Kidney (tissue), 14 donors: ENCODE results near the gene MAML3. TPM values are rescaled to one million over a fixed set of nuclear protein-coding genes. Genes with fewer than 3 reads are reported as not detected.
A peak's percentile ranks its signal among the peaks of the same experiment; 100 is the strongest.

ENCODE experiments used
- DNase-seq, 5 donors: peaks; one replicate each; pipeline ENCODE4 v3.0.0-alpha.2; 2013 to 2020
- FAIRE-seq: peaks from 2 replicates; lab custom pipeline; 2012; peaks lifted over from hg19 to GRCh38; lab: Jason Lieb, UNC
- H3K27ac ChIP-seq, 2 donors: one replicate each; pipeline ENCODE4 v1.7.0; 2013; ENCODE audit warnings: low read depth in 2 of 2, low read length in 2 of 2, inconsistent platforms in 1 of 2
- H3K27me3 ChIP-seq: one replicate; pipeline ENCODE4 v1.7.1; 2013; ENCODE audit warnings: low read length, inconsistent platforms; ENCODE audit not compliant: control insufficient read depth, insufficient read depth
- H3K36me3 ChIP-seq, 3 donors: one replicate each; pipeline versions ENCODE4 v1.7.0 to v1.7.1; 2013; ENCODE audit warnings: low read length in 3 of 3, control low read depth in 1 of 3, inconsistent platforms in 1 of 3; ENCODE audit not compliant: insufficient read depth in 3 of 3, control insufficient read depth in 2 of 3
- H3K4me1 ChIP-seq, 3 donors: one replicate each; pipeline versions ENCODE4 v1.7.0 to v1.7.1; 2013; ENCODE audit warnings: low read length in 3 of 3, inconsistent platforms in 1 of 3, low read depth in 1 of 3; ENCODE audit not compliant: control insufficient read depth in 2 of 3, insufficient read depth in 2 of 3
- H3K4me3 ChIP-seq, 3 donors: one replicate each; pipeline versions ENCODE4 v1.7.0 to v1.8.1; 2013; ENCODE audit warnings: low read length in 3 of 3, control low read depth in 1 of 3, inconsistent platforms in 1 of 3
- H3K9ac ChIP-seq, 3 donors: one replicate each; pipeline versions ENCODE4 v1.7.0 to v1.7.1; 2013; ENCODE audit warnings: low read length in 3 of 3, control low read depth in 1 of 3, inconsistent platforms in 1 of 3
- H3K9me3 ChIP-seq, 3 donors: one replicate each; pipeline versions ENCODE4 v1.7.0 to v1.7.1; 2013; ENCODE audit warnings: low read length in 3 of 3, control low read depth in 1 of 3, inconsistent platforms in 1 of 3; ENCODE audit not compliant: control insufficient read depth in 2 of 3, insufficient read depth in 1 of 3
- CTCF ChIP-seq: IDR thresholded peaks from 3 replicates; pipeline ENCODE4 v1.5.1; 2012; ENCODE audit warnings: mild to moderate bottlenecking, moderate library complexity, borderline replicate concordance; ENCODE audit not compliant: insufficient read depth; ENCODE audit errors: extremely low read depth
- intact Hi-C: fragments of 100-400 bp; cut with DNase I; formaldehyde crosslinking; loops from one replicate; pipeline ENCODE4 v1.11.1; 2022
- polyA plus RNA-seq: library from polyadenylated mRNA; stranded (reverse); fragments of 350-450 nt; fragmentation: Illumina TruSeq; extraction: RNeasy Lipid Tissue Mini Kit (QIAGEN cat#74804); gene quantifications from one replicate; pipeline ENCODE4 v1.2.3, GENCODE V29; 2014; ENCODE audit warnings: low read depth, low replicate concordance; ENCODE audit not compliant: insufficient read depth
- total RNA-seq: library from RNA; stranded (reverse); fragmentation: NEBNext Ultra II Directional; extraction: Animal tissue kit (Norgen Biotek cat#: 25700); gene quantifications from one replicate; pipeline ENCODE4 v1.2.1, GENCODE V29; 2021
- donor health status: control.
- donor health status: control.
- donor health status: control.
- donor health status: control.
- donor health status: control.
- donor health status: DM: yes; HTN: yes; CAD: no.
- donor health status: Normal renal cell carcinoma (clear cell type).

MAML3 gene
- total and polyA plus RNA-seq, 2 donors from 2014 or later, result 1.4 to 10.4 TPM

- Histone ChIP-seq H3K27ac (no peak overlapping the region), H3K4me1 (peaks cover 0 to 10% (median 8%) of the 10 kb centered on the region in 3 donors), H3K4me3 (peak overlapping the region in 1 of 3 donors; percentile 42), H3K9me3 (peaks cover 0 to 5% (median 3%) of the 10 kb centered on the region in 3 donors), H3K27me3 (no peaks in the 10 kb centered on the region), H3K36me3 (no peaks in the 10 kb centered on the region), H3K9ac (peak overlapping the region in 1 of 3 donors; percentile 9)
- FAIRE-seq (no peak), DNase-seq (peak in 4 of 5 donors; percentile 88 to 96 (median 92))
- no peak for TF ChIP-seq CTCF
- intact Hi-C loops, result no loop called here
These were observed 344.9 kb downstream of the MAML3 start for GRCh38 chr4:139808808-139809756.

- DNase-seq, result peak in 1 of 5 donors; percentile 77
- peak overlapping the region in 1 of 3 donors; percentile 4 for H3K9ac ChIP-seq
- H3K9me3 ChIP-seq, result peaks cover 0 to 5% (median 3%) of the 10 kb centered on the region in 3 donors
- no peaks in the 10 kb centered on the region for H3K36me3 ChIP-seq
- H3K27ac ChIP-seq, result no peak overlapping the region
- peaks cover 0 to 10% (median 8%) of the 10 kb centered on the region in 3 donors for H3K4me1 ChIP-seq
- FAIRE-seq, result no peak
- peak overlapping the region in 1 of 3 donors; percentile 42 for H3K4me3 ChIP-seq
- H3K27me3 ChIP-seq, result no peaks in the 10 kb centered on the region
- TF ChIP-seq CTCF, result no peak
- intact Hi-C loops, result no loop called here
These were observed 345.6 kb downstream of the MAML3 start for GRCh38 chr4:139808381-139808807.

- FAIRE-seq, result no peak
- no peaks in the 10 kb centered on the region for H3K36me3 ChIP-seq
- no peak overlapping the region for H3K4me3 ChIP-seq
- H3K27ac ChIP-seq, result no peak overlapping the region
- DNase-seq, result no peak
- TF ChIP-seq CTCF, result no peak
- intact Hi-C loops, result no loop called here
- no peak overlapping the region for H3K9ac ChIP-seq
- H3K27me3 ChIP-seq, result no peaks in the 10 kb centered on the region
- H3K9me3 ChIP-seq, result peaks cover 0 to 5% (median 3%) of the 10 kb centered on the region in 3 donors
- peaks cover 0 to 10% (median 8%) of the 10 kb centered on the region in 3 donors for H3K4me1 ChIP-seq
These were observed 346.5 kb downstream of the MAML3 start for GRCh38 chr4:139807483-139807882.
